Activated T-helper 9 cell treated with anti-CD3 and anti-CD28 coated beads, Interleukin-2, amount 50 U/mL, for 16 hours (primary cell): ENCODE measurements around the gene BRPF1.
A peak's percentile ranks its signal among the peaks of the same experiment; 100 is the strongest.
"Not testable (repeated sequence)": the region's sequence is repeated elsewhere in the genome, so short reads cannot be mapped to it uniquely, and the experiment has no call there.

Experiments
- DNase-seq: peaks from one replicate; pipeline ENCODE4 v3.0.0-alpha.2; 2020; ENCODE audit warnings: low read depth

The BRPF1 gene

GRCh38 chr3:9768141-9768775 is 36.7 kb downstream of the BRPF1 start:
- no peak for DNase-seq

- no peak for DNase-seq
Observed at GRCh38 chr3:9769012-9769411, 37.5 kb downstream of the BRPF1 start.

- DNase-seq: peak; percentile 52
Observed at GRCh38 chr3:9769426-9770275, 38.1 kb downstream of the BRPF1 start, which contains the start of gene CAMK1. Gene CAMK1 (minus strand): TSS chr3:9769947. CDS start chr3:9767749, 2,198 bp downstream.

DNA sequence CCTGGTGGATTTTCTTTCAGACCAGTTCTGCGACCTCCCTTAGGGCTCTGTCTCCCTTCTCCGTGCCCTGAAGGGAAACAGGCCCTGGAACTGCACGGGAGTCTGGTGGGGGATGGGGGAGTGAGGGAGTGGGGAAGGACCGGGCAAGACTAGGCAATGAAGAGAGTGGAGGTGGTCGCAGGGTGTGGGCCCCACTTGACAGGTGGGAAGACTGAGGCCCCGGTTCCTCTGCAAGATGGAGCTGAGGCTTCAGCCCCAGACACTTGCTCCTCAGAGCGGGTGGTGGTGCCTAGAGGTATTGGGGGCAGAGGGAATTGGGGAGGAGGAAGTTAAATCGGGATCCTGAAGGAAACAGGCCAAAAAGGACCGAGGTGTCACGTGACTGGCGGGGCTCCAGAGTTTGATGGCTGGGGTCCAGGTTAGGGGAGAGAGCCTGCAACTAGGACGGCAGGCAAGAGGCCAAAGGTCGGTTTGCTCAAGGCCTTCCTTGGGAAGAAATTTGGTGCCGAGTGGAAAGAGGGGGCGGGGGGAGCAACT is 38.8 kb downstream of the BRPF1 start:
- DNase-seq: no peak

GRCh38 chr3:9771007-9771406 is 39.5 kb downstream of the BRPF1 start:
- DNase-seq: not testable (repeated sequence)

- no peak for DNase-seq
Observed at GRCh38 chr3:9776896-9777693, 45.6 kb downstream of the BRPF1 start.

- DNase-seq: no peak
Observed at GRCh38 chr3:9777694-9778021, 46.1 kb downstream of the BRPF1 start.

- DNase-seq: peak; percentile 51
Observed at GRCh38 chr3:9778143-9779074, 46.9 kb downstream of the BRPF1 start.

DNA sequence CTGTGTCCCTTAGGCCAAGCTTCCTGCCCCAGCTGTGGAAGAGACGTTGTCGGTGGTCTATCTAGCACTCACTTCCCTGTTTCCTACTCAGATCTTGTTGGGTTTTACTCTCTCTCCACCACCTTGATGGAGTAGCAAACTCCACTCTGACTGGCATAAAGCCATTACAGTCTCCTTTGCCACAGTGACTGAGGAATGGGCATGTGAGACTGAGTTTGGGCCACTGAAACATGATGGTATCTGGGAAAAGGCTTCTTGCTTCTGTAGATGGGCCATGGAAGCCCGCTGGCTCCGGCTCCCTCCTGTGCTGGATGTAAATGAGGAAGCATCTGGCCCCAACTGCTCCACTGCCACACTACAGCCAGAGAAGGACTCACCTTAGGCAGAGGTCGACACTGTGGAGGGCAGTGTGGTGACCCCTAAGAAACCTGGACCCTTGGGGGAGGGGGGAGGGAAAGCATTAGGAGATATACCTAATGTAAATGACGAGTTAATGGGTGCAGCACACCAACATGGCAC is 47.6 kb downstream of the BRPF1 start:
- DNase-seq: no peak

- no peak for DNase-seq
Observed at GRCh38 chr3:9779721-9780457, 48.4 kb downstream of the BRPF1 start.

GRCh38 chr3:9780458-9780812 is 48.9 kb downstream of the BRPF1 start:
- DNase-seq: no peak

DNA sequence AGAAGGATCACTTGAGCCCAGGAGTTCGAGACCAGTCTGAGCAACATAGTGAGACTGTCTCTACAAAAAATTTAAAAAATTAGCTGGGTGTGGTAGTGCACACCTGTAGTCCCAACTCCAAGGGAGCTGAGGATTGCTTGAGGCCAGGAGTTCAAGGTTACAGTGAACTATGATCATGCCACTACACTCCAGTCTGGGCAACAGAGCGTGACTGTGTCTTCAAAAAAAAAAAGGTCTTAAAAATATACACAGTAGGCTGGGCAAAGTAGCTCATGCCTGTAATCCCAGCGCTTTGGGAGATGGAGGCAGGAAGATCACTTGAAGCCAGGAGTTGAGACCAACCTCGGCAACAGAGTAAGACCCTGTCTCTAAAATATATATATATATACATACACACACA is 49.4 kb downstream of the BRPF1 start:
- DNase-seq: no peak

DNA sequence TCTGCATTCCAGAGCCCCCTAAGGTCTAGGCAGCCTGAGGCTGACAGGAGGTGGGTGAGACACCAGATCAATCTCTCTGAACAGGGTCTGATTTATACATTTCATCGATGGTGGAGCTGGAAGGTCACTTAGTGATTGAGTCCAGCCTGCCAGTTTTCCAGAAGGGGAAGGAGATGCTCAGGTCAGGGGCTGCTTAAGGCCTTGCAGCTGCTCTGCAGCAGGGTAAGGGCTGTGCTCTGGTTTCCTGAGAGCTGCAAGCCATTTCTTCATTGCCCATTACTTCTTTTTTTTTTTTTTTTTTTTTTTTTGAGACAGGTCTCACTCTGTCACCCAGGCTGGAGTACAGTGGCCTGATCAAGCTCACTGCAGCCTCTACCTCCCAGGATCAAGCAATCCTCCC is 50.0 kb downstream of the BRPF1 start:
- no peak for DNase-seq

DNA sequence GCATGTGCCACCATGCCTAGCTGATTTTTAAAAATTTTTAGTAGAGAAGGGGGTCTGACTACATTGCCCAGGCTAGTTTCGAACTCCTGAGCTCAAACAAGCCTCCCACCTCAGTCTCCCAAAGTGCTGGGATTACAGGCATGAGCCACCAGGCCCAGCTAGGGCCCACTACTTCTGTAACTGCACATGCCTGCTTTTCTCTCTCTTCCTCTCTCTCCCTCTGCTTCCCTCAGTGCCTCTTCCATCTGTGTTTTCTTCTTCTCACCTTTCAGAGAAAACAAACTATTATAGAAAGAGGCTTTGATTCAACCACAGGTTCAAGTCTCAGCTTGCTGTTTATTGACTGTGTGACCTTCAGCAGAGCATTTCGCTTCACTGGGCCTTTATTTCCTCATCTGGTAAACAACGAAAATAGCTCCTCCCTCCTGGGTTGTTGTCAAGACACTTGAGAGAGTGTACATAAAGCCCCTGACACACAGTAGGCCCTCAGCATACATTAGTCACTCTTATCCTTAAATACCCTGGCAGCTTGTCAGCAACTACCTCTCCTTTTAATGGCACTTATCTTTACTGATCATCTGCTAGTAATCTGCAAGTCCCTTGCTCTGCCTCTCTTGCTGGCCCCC is 50.6 kb downstream of the BRPF1 start:
- no peak for DNase-seq

DNA sequence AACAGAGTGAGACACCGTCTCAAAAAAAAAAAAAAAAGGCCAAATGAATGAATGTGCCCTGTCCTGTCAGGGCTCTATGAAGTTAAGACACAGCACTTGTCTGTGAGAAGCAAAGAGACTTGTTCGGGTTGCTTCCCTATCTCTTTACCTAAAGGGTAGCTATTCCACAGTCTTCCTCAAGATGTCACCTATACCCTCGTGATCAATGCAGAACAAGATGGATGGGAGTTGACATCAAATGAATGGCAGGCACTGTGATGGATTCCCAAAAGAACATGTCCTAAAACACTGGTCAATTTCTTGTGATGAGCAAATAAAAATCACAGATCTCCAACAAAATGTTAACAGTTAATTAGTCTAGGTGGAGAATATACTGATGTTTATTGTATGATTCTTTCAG is 51.2 kb downstream of the BRPF1 start:
- no peak for DNase-seq

DNA sequence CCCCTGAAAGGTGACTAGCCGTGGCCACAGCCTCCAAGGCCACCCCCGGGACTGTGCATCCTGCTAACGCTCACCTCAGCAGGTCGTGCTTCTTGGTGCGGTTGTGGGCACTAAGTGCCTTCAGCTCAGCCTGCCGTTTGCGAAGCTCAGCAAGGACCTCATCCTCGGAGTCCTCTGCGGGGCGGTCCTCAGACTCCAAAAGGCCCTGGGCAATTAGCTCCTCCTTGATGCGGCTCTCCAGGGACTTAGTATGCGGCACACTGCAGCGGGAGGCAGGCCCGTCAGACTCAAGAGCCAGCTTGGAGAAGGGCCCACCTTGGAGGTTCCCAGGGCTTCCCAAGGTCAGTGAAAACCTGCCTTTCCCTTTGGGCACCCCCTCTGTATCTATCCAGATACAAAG is 52.4 kb downstream of the BRPF1 start:
- no peak for DNase-seq

GRCh38 chr3:9784965-9785364 is 53.4 kb downstream of the BRPF1 start:
- DNase-seq: no peak

GRCh38 chr3:9785602-9786001 is 54.1 kb downstream of the BRPF1 start:
- DNase-seq: no peak

DNA sequence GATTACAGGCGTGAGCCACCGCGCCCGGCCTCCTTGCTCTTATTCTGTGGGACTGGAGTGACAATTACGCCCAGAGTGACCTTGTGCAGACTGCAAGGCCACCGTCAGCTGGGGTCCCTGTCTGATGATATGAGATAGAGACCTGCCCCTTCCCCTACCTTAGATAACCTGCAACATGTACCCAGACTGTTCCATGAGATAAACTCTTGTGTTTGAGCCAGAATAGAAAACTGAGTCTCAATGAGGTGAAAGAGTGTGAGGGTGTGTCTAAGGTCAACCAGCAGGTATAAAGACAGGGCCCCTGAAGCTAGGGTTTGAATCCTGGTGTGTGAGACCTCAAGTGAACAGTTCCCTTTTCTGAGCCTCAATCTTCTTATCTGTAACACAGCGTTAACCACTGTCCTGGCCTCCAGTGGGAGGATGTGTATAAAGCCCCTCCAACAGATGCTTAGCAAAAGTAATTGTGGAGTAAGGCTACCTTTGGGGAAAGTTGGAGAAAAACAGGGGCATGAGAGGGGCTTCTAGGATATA is 54.7 kb downstream of the BRPF1 start:
- DNase-seq: no peak
